GOT3 (cell line): ENCODE results near the gene SLC41A3.

Experiments used
- DNase-seq: peaks from one replicate; lab custom pipeline; 2025; ENCODE audit warnings: mixed read lengths; lab: John Stamatoyannopoulos, UW

SLC41A3 gene

DNA sequence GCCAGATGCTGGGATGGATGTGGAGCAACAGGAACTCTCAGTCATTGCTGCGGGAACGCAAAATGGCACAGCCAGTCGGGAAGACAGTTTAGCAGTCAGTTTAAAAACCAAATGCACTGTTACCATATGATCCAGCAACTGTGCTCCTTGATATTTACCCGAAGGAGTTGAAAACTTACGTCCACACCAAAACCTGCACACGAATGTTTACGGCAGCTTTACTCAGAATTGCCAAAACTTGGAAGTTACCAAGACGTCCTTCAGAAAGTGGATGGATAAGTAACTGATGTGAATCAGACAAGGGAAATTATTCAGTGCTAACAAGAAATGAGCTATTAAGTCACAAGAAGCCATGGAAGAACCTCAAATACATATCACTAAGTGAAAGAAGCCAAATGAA lies 36.1 kb upstream of the SLC41A3 start:
- DNase-seq, result no peak

DNA sequence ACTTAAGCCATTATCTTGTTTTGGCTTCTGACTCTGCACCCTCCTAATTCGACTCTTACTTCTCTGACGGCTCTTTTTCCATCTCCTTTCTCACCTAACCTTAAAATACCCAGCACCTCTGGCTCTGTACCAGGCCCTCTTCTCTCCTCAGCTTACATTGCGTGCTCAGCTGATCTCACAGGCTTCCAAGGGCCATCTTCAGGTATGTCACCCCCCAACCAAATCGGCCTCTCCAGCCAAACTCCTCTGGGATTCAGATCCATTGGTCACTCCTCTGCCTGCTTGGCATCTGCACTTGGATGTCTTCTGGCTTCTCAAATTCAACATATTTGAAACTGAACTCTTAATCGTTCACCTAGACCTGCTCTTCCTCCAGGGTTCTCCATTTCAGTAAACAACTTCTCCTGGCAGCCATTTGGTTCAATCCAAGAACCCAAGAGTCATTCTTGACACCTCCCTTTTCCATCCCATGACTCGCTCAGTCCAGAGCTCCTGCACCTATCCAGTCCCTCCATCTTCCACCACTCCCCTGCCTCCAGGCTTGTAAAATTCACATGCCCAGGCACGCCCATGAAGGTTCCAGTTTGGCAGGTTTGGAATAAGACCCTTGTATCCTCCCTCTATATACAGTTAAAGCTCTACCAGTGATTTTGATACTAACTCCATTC lies 35.2 kb upstream of the SLC41A3 start:
- no peak for DNase-seq

DNA sequence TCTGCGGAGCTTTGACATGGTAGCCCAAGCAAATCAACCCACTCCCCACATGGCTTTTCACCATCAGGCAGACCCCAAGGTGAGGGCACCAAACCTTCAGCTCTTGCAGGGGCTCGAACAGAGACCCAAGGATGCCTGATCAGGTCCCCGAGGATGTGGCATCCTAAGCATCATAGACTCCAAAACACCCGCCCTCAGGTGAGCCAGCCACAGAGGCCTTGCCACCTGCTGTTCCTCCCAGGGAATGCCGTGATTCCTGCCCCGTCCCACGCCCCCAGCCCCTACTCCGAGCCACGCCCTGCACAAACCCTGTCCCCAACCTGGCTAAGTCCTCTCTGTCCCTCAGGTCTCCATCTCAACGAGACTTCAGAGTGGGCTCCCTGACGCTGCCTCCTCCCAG lies 34.7 kb upstream of the SLC41A3 start:
- DNase-seq, result no peak

- no peak for DNase-seq
Observed at GRCh38 chr3:126117786-126118185, 33.9 kb upstream of the SLC41A3 start.

GRCh38 chr3:126117212-126117611 lies 33.3 kb upstream of the SLC41A3 start:
- no peak for DNase-seq

DNA sequence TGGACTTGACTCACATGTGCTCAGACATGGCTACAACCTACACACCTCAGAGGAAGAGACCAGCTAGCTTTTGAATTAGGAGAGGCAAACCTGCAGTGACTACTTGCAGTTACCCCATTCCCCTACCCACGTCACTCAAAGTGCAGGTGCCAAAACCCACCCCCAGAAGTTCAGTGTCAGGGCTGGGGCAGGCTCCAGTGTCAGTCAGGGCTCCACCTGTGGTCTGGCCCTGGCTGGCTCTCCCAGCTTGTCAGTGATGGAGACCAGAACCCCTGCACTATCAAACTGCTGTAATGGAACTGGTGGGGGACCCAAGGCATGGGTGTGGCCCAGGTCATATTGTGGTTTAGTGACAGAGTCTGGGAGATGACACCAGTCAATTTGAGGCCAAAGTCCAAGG lies 32.6 kb upstream of the SLC41A3 start:
- DNase-seq, result no peak

DNA sequence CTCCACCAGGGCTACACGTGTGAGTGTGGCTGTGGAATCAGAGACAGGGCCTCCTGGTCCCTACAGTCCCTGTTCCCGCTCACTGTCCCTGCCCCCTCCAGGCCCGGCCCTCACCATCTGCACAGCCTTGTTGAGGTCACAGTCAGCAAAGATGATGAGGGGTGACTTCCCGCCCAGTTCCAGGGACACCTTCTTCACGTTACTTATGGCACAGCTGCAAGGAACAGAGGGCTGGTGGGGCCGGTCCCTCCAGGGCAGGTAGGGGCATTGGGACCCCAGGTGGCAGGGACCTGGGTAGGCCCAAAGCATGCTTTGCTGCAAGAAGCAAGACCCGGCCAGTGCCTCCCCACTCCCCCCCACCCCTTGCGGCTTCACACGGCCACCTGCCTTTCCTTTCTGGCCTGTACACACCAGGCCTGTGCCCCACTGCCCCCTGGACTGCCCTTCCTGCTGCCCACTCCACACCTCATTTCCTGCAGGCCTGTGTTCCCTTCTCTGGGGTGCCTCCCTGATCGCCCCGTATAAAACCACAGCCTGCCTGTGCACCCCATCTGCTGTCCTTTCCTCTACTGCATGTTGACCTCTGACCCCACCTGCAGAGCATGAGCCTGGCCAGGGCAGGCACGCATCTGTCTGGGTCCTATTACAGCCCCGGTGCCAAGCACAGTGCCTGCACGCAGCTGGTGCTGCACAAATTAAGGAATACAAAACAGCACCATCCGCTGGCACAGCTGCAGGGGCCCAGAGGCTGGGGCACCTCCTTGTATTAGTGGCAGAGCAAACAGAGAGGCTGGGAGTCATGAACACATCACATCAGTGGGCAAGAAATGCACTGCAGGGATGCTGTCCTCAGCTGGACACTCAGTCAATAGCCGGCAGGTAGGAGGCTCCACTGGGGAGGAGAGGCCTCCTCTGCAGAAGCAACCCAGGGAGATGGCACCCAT lies 30.8 kb upstream of the SLC41A3 start:
- no peak for DNase-seq

GRCh38 chr3:126113733-126114442 lies 30.0 kb upstream of the SLC41A3 start:
- no peak for DNase-seq

- no peak for DNase-seq
Observed at GRCh38 chr3:126113238-126113555, 29.3 kb upstream of the SLC41A3 start.

- DNase-seq, result no peak
Observed at GRCh38 chr3:126112531-126113237, 28.8 kb upstream of the SLC41A3 start.

- DNase-seq, result no peak
Observed at GRCh38 chr3:126111566-126112475, 27.9 kb upstream of the SLC41A3 start.

- no peak for DNase-seq
Observed at GRCh38 chr3:126111126-126111551, 27.2 kb upstream of the SLC41A3 start.

- DNase-seq, result no peak
Observed at GRCh38 chr3:126110431-126111125, 26.7 kb upstream of the SLC41A3 start.

DNA sequence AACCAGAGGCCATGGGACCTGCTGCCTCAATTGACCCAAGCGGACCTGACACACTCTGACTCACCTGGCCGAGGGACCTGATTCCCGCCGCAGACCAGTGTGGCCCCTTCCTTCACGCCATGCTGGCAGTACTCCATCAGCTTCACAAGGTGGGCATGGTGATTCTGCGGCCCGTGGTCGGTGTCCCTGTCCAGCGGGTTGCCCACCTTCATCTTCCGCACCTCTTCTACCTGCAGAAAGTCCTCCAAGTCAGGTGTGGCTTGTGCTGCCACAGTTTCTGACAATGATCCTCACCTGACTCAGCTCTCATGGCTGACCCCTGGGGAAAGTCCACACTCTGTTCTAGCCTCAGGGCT lies 25.9 kb upstream of the SLC41A3 start:
- DNase-seq, result no peak

GRCh38 chr3:126109146-126109879 lies 25.4 kb upstream of the SLC41A3 start:
- DNase-seq, result no peak

DNA sequence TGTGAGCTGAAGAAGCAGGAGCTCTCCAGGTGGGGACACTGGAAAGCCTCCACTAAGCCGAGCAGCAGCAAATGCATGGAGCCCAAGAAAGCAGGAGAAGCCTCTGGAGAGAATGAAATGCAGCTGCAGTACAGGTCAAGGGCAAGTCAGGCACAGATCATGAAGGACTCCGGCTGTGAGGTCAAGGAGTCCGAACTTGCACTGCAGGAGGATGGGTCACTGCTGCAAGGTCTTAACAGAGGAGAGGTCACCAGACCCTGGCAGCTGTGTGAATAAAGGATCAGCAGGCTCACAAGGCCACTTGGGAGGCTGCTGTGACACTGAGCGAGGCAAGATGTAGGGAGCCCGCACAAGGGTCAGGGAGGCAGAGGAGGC lies 24.7 kb upstream of the SLC41A3 start:
- DNase-seq, result no peak

GRCh38 chr3:126107957-126108675 lies 24.2 kb upstream of the SLC41A3 start:
- no peak for DNase-seq

DNA sequence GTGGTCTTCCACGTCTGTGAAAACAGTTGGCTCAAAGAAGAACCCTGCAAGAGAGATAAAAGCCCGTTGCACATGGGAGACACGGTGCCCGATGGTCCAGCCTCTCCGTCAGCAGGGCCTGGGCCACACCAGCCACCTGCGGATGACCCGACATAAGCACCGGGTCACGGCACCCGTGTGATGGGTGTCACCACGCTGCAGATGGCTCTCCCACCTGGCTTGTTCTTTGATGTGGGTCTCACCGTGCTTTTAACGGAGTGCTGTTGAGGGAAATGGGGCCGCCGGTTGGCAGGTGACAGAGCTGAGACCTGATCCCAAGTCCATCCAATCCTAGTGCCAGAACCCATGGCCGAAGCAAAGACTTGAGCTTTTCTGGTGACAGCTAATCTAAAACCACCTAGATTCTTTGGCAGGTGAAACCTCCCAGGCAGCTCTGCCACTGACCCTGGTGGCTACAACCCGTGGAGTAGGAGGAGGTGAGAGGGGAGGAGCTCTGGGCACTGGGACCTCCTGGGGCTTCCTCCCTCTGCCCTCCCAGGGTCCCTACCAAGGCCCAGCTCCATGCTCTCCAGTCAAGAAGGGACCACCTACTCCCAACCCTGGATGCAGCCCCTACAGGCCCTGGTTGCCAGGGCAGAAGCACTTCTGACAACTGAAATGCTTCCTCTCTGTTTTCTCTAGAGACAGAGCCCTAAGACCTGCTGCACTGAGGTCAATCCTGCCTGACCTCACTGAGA lies 23.4 kb upstream of the SLC41A3 start:
- DNase-seq, result no peak
